ENCODE results near the gene MCCC2. TPM values are rescaled to one million over a fixed set of nuclear protein-coding genes. Genes with fewer than 3 reads are reported as not detected.
"Not testable (repeated sequence)": the region's sequence is repeated elsewhere in the genome, so short reads cannot be mapped to it uniquely, and the experiment has no call there.

The MCCC2 gene
- polyA plus RNA-seq, 2 of the 4 experiments (the other 2 are of a cell fraction): 49.4 to 88.4 TPM

DNA sequence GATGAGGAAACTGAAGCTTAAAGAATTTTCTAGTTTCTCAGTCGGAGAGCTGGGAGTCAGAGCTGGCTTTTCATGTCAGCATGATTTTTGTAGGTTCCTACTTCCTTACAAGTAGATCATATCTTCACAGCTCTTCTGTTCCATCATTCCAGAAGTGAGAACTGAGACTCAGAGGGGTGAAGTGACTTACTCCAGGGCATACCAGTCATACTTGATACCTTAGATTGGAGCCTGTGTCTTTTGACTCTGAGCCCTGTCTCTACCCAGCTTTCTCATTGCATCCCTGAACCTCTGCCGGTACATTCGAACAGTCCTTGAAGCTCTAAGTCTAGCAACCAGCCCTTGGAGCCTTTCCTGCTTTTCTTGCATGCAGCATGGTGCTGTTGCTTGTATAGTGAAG lies 53.3 kb downstream of the MCCC2 start:
- ATAC-seq (no peak), FAIRE-seq (no peak), DNase-seq (ENCODE audit: low read depth in 1 of 2, low spot score in 1 of 2) (no peak)
- no peak overlapping the region for H3K4me3 ChIP-seq
- no peaks in the 10 kb centered on the region for H3K9me3 ChIP-seq
- 0 out of 3 replicates have a peak, but pooled peaks cover 3% of the 10 kb centered on the region for H3K4me1 ChIP-seq
- ChIA-PET CTCF (interaction anchor here (0.6 kb wide), 2 partner anchors 24 to 115 kb away, joined by 3 read pairs; no protein-coding TSS in a partner anchor), POLR2A (no interaction called here)
- no peak overlapping the region for H3K27ac ChIP-seq
- TF ChIP-seq HOXA7 (CRISPR knock-in tag; IDR thresholded peaks at IDR 0.05): no peak
- no peak for TF ChIP-seq GATA3 (IDR thresholded peaks at IDR 0.05; ENCODE audit: borderline replicate concordance)
- TF ChIP-seq HOXB13 (CRISPR knock-in tag; IDR thresholded peaks at IDR 0.05; ENCODE audit: low read depth): no peak
- TF ChIP-seq ESRRA (IDR thresholded peaks at IDR 0.05; ENCODE audit: borderline replicate concordance, low read length): no peak
- TF ChIP-seq, protein P1, sequence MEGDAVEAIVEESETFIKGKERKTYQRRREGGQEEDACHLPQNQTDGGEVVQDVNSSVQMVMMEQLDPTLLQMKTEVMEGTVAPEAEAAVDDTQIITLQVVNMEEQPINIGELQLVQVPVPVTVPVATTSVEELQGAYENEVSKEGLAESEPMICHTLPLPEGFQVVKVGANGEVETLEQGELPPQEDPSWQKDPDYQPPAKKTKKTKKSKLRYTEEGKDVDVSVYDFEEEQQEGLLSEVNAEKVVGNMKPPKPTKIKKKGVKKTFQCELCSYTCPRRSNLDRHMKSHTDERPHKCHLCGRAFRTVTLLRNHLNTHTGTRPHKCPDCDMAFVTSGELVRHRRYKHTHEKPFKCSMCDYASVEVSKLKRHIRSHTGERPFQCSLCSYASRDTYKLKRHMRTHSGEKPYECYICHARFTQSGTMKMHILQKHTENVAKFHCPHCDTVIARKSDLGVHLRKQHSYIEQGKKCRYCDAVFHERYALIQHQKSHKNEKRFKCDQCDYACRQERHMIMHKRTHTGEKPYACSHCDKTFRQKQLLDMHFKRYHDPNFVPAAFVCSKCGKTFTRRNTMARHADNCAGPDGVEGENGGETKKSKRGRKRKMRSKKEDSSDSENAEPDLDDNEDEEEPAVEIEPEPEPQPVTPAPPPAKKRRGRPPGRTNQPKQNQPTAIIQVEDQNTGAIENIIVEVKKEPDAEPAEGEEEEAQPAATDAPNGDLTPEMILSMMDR (IDR thresholded peaks at IDR 0.05): no peak
- TF ChIP-seq CBX2 (IDR thresholded peaks at IDR 0.05; ENCODE audit: borderline replicate concordance, low read depth): no peak
- no peak for TF ChIP-seq HEYL (CRISPR knock-in tag; IDR thresholded peaks at IDR 0.05)
- no peak for TF ChIP-seq ATOH8 (CRISPR knock-in tag; IDR thresholded peaks at IDR 0.05; ENCODE audit: low read depth)
- TF ChIP-seq ZNF302 (CRISPR knock-in tag; IDR thresholded peaks at IDR 0.05): no peak
- no peak for TF ChIP-seq RARB (CRISPR knock-in tag; IDR thresholded peaks at IDR 0.05)
- TF ChIP-seq SMC3 (IDR thresholded peaks at IDR 0.05): no peak
- TF ChIP-seq CEBPB (IDR thresholded peaks at IDR 0.05): no peak
- H3K4me2 ChIP-seq: no peak overlapping the region
- 93% methylated on average over 3 of the region's 3 CpGs for WGBS (ENCODE audit: missing lambda C conversion rate)

- ChIA-PET CTCF (interaction anchor here (0.9 to 1.7 kb wide), 2 partner anchors 9 to 23 kb away, joined by 3 read pairs; no protein-coding TSS in a partner anchor), POLR2A (no interaction called here)
- no peak overlapping the region for H3K4me2 ChIP-seq
- FAIRE-seq: no peak
- TF ChIP-seq HOXA7 (CRISPR knock-in tag; IDR thresholded peaks at IDR 0.05) (no peak), RNF2 (IDR thresholded peaks at IDR 0.05; ENCODE audit: borderline replicate concordance, low read depth) (no peak), KDM5A (IDR thresholded peaks at IDR 0.05) (no peak), KDM1A (IDR thresholded peaks at IDR 0.05; ENCODE audit: low read depth) (no peak), NR3C1 (IDR thresholded peaks at IDR 0.05) (no peak), CHD4 (IDR thresholded peaks at IDR 0.05; ENCODE audit: borderline replicate concordance) (no peak), SREBF2 (IDR thresholded peaks at IDR 0.05) (no peak), EHF (CRISPR knock-in tag; IDR thresholded peaks at IDR 0.05) (no peak), ESRRA (IDR thresholded peaks at IDR 0.05; ENCODE audit: borderline replicate concordance, low read length) (no peak), BHLHE40 (IDR thresholded peaks at IDR 0.05; ENCODE audit: low read depth, low read length) (no peak), POLR2AphosphoS2 (conservative IDR thresholded peaks at IDR 0.05; ENCODE audit: low read length) (no peak)
- TF ChIP-seq, protein P2, sequence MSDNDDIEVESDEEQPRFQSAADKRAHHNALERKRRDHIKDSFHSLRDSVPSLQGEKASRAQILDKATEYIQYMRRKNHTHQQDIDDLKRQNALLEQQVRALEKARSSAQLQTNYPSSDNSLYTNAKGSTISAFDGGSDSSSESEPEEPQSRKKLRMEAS (IDR thresholded peaks at IDR 0.05): no peak
- no peaks in the 10 kb centered on the region for H3K9me3 ChIP-seq
- no peak overlapping the region for H3K4me3 ChIP-seq
- no peak for ATAC-seq
- no peak for DNase-seq (ENCODE audit: low read depth in 1 of 2, low spot score in 1 of 2)
- no peak overlapping the region for H3K27ac ChIP-seq
- WGBS (ENCODE audit: missing lambda C conversion rate): 45% methylated on average over 3 of the region's 3 CpGs
- 0 out of 3 replicates have a peak, but pooled peaks cover 3% of the 10 kb centered on the region for H3K4me1 ChIP-seq
Observed at GRCh38 chr5:71645030-71645429, 57.9 kb downstream of the MCCC2 start.

GRCh38 chr5:71650940-71651339 lies 63.8 kb downstream of the MCCC2 start:
- H3K4me2 ChIP-seq; H3K27ac ChIP-seq; POLR2A ChIA-PET; H3K4me1 ChIP-seq; H3K4me3 ChIP-seq; H3K9me3 ChIP-seq; DNase-seq (ENCODE audit: low read depth in 1 of 2, low spot score in 1 of 2); FAIRE-seq; ATAC-seq: not testable (repeated sequence)
- WGBS (ENCODE audit: missing lambda C conversion rate): 90% methylated on average over 3 of the region's 3 CpGs
- CTCF ChIA-PET: interaction anchor here (2.0 kb wide), 1 partner anchor 107 kb away, joined by 4 read pairs; no protein-coding TSS in a partner anchor
